GM21423 (cell line): ENCODE results near the gene NRXN3.
"Not testable (repeated sequence)": the region's sequence is repeated elsewhere in the genome, so short reads cannot be mapped to it uniquely, and the experiment has no call there.

Source experiments
- ATAC-seq: cut with Tn5 transposase; IDR thresholded peaks from one replicate; pipeline ENCODE4 v1.9.1; 2021; ENCODE audit warnings: mild to moderate bottlenecking, moderate library complexity; ENCODE audit not compliant: unreplicated experiment

Gene NRXN3

DNA sequence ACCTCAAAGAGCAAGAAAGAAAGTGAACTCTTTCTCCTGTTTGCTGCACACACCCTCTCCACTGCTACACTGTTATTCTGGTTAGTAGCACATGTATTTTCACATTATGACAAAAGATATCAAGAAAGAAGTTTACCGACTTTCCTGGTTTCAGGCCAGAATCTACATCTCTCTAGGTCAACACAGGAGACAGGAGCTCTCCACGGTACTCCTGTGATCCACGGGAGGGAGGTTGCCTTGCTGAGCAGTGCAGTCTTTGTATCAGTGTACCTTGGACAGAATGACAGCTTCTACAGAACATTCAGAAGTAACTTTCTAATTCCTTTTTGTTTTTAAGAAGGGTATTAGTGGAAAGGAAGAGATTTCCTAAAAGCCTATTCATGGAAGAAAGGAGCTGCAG, 805.6 kb downstream of the NRXN3 start:
- no peak for ATAC-seq

DNA sequence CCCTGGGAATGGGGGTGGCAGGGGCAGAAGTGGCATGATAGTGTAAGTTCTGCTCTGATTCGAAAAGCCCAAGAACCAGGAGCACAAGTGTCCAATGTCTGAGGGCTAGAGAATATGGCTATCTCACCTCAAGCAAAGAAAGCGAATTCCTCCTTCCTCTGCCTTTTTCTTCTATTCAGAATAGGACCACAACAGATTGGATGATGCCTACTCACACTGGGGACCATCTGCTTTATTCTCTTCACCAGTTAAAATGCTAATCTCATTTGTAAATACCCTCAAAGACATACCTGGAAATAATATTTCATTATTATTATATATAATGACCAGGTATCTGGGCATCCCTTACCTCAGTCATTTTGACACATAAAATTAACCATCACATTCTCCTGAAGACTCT, 808.7 kb downstream of the NRXN3 start:
- no peak for ATAC-seq

DNA sequence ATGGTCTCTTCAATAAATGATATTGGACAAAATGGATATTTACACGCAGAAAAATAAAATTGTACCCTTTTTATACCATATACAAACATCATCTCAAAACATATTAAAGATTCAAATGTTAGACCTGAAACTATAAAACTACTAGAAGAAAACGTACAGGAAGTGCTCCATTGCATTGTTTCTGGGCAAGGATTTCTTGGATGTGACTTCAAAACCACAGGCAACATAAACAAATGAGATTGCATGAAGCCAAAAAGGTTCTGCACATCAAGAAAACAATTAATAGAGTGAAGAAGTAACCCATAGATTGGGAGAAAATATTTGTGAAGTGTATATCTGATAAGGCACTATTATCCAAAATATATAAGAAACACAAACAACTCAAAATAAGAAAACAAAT, 812.4 kb downstream of the NRXN3 start:
- no peak for ATAC-seq

GRCh38 chr14:78983126-78983525, 813.0 kb downstream of the NRXN3 start:
- ATAC-seq, result no peak

GRCh38 chr14:78985668-78986381, 815.7 kb downstream of the NRXN3 start:
- ATAC-seq, result no peak

GRCh38 chr14:78986989-78987388, 816.8 kb downstream of the NRXN3 start:
- ATAC-seq, result no peak

DNA sequence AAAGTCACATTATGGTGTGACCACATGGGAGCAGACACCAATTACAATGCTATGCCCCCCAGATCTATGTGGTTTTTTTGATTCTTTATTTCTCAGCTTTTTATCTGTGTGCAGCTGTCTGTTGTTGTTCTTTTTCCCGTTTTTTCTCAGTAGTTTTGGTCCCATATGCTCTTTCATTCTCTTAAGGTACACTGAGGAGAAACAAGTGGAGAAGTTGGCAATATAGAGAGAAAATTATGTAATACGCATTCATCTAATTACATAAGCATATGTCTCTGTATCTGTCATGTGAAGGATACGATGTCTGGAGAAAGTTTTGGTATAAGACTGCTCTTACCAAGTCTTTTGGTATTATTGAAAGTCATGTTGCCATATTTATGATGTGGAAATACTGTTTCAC, 819.0 kb downstream of the NRXN3 start:
- ATAC-seq, result no peak

DNA sequence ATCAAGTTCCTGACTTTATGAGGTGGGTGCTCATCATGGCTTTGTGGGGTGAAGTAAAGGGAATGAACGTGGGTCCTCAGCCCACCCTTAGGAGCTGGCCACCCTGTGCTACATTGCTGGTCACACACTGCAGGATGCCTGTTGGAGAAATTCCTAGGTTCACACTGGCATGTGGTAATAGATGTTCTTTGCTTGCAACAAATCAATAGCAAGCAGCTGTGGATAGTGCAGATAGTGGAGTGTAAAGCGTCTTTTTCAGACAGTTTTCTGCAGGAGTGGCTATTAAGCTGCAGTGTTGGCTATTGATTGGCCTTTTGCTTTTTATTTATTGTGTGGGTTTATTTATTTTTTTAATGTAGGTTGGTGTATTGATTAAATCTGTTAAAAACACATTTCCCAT, 822.7 kb downstream of the NRXN3 start:
- ATAC-seq, result no peak

- no peak for ATAC-seq
Observed at GRCh38 chr14:78997811-78998210, 827.6 kb downstream of the NRXN3 start.

GRCh38 chr14:79009286-79009685, 839.1 kb downstream of the NRXN3 start:
- ATAC-seq, result no peak

GRCh38 chr14:79011091-79011919, 841.1 kb downstream of the NRXN3 start:
- no peak for ATAC-seq

GRCh38 chr14:79011920-79012204, 841.7 kb downstream of the NRXN3 start:
- no peak for ATAC-seq

- no peak for ATAC-seq
Observed at GRCh38 chr14:79016828-79017505, 846.8 kb downstream of the NRXN3 start.

GRCh38 chr14:79017561-79017960, 847.4 kb downstream of the NRXN3 start:
- no peak for ATAC-seq

DNA sequence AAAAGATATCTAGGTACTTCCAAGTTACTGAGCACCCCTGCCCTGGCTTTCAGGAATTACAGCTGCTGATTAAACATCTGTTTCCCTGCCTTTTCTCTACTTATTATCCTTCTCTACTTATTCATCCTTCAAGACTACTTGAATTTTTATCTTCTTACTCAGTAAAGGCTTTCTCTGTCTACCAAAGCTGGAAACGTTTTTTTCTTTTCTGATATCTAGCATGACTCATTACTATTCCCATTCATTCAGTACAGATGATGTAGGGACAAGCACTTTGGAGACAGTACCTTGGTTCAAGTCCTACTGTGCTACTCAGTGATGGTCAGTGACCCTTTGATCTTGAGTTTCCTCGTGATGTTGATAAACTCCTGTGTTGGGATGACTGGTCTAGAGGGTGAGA, 848.7 kb downstream of the NRXN3 start:
- ATAC-seq, result no peak

- not testable (repeated sequence) for ATAC-seq
Observed at GRCh38 chr14:79019898-79020297, 849.7 kb downstream of the NRXN3 start.

DNA sequence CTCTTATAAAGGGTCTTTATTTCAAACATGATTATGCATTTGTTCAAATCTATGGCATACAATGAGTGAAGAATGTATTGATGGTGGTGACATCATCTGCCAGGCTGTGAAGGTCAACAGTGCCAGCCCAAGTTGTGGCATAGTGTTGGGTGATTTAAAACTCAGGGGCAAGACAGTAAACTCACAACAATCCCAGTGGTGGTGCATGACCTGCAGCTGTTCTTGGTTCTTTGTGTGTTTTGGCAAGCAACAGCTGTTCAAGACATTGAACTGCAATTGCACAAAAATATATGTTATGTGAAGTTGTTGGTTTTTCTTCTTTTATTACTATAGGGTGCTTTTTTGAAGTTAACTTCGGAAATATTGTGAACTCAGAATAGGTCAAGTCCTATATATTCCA, 851.6 kb downstream of the NRXN3 start:
- ATAC-seq, result no peak

DNA sequence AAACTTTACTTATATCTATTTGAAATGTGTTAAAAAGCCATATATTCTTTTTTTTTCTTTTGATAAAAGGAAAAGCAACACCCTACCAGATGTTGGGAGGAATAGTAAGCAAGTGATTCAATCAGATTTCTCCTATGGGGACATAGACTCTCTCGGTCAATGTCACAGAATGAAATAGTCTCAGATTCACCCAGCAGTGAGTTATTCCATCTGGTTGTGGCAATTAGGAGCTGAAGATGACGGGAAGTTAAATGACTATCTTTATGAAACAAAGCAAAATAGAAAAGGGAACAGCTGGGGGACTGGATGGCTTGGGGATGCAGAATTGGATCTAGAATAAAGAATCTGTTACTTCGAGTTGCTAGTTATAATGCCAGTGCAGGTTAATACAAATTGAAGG, 857.0 kb downstream of the NRXN3 start:
- ATAC-seq, result no peak

DNA sequence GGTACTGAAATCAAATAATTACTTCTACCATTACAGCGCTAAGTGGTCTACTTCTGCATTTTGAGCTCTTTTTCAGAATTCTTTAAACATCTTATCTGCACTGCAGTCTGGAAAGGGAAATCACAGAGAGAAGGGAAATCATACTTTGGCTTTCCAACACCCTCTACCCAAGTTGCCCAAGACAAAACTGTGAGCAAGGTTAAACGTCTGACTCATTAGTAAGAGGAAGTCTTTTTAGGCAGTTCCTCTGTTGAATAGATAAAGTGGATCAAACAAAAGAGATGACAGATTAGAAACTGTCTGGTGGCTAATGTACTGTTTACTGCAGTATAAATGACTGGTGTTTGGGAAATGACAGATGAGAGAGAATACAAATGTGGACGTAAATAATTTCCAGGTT, 858.1 kb downstream of the NRXN3 start:
- ATAC-seq, result no peak

DNA sequence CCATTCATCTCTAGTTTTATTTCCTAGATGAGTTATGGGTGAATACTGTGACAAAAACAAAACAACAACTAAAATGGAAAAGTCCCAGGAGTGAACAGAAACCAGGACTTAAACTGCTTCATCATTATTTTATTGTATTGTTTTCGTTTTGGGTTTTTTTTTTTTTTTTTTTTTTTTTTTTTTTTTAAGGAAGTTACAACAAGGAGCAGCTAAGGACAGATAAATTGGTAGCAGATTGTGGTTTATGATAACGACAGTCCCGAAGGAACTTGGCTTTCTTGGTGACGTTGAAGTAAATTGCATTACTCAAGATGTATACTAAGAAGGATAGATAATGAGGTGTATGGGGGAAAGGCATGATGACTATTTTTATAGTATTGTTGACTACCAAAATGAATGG, 866.3 kb downstream of the NRXN3 start:
- no peak for ATAC-seq

DNA sequence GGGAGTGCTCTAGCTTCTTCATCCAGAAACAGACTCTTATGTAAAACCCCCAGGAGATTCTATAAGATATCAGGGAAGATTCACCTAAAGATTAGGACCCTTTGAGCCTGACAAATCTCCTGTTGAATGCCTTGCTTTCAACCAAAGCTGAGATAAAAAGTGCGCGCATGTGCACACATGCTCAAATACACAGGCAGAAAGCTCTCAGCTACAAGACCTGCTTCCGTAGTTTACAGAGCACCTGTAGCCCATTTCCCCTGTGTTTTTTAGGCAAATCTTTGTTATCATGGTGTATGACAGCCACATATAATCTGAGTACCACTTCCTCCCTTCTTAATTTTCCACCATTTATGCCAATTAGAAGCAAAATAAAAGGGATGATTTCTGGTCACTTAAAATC, 866.9 kb downstream of the NRXN3 start:
- ATAC-seq, result no peak

DNA sequence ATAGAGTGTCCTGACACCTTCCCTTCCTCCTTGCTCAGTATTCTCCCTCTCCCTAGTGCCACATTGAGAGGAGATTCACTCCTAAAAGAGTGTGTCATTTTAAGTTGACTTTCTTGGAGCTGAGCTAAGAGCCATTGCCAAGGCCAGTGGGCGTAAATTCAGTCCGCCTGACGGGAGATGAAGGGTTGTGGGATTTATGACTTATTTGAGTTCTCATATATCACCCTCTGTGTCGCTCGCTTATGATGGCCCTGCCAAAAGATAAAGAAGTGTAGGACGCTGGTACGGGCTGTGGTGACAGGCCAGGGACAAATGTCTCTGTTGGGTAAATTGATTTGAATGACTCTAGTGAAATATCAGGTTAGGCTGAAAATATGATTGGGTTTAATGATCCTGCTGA, 867.4 kb downstream of the NRXN3 start:
- ATAC-seq, result no peak
